ENCODE measurements around the gene TSEN54.
A peak's percentile ranks its signal among the peaks of the same experiment; 100 is the strongest.

The TSEN54 gene

GRCh38 chr17:75504347-75505151 is 11.8 kb upstream of the TSEN54 start:
- no peak for DNase-seq (ENCODE audit: low read depth)

GRCh38 chr17:75505152-75505409 is 11.2 kb upstream of the TSEN54 start:
- DNase-seq (ENCODE audit: low read depth), result no peak

GRCh38 chr17:75505640-75506039 is 10.7 kb upstream of the TSEN54 start:
- no peak for DNase-seq (ENCODE audit: low read depth)

GRCh38 chr17:75506134-75506533 is 10.2 kb upstream of the TSEN54 start:
- no peak for DNase-seq (ENCODE audit: low read depth)

- DNase-seq (ENCODE audit: low read depth), result no peak
Measured at GRCh38 chr17:75506888-75507287, 9.4 kb upstream of the TSEN54 start.

GRCh38 chr17:75507733-75508719 is 8.3 kb upstream of the TSEN54 start:
- DNase-seq (ENCODE audit: low read depth), result no peak

- DNase-seq (ENCODE audit: low read depth), result no peak
Measured at GRCh38 chr17:75508931-75509361, 7.4 kb upstream of the TSEN54 start.

- no peak for DNase-seq (ENCODE audit: low read depth)
Measured at GRCh38 chr17:75509528-75510258, 6.6 kb upstream of the TSEN54 start.

GRCh38 chr17:75511270-75511609 is 5.1 kb upstream of the TSEN54 start:
- no peak for DNase-seq (ENCODE audit: low read depth)

- DNase-seq (ENCODE audit: low read depth), result no peak
Measured at GRCh38 chr17:75511610-75512575, 4.4 kb upstream of the TSEN54 start.

GRCh38 chr17:75512926-75513640 is 3.2 kb upstream of the TSEN54 start:
- DNase-seq (ENCODE audit: low read depth), result no peak

- no peak for DNase-seq (ENCODE audit: low read depth)
Measured at GRCh38 chr17:75513641-75514000, 2.7 kb upstream of the TSEN54 start.

- no peak for DNase-seq (ENCODE audit: low read depth)
Measured at GRCh38 chr17:75514299-75514918, 1.9 kb upstream of the TSEN54 start.

- DNase-seq (ENCODE audit: low read depth), result no peak
Measured at GRCh38 chr17:75514919-75515495, 1.3 kb upstream of the TSEN54 start.

GRCh38 chr17:75515496-75516254 is 653 bp upstream of the TSEN54 start, which contains the start of gene CASKIN2:
TSS of gene CASKIN2 (minus strand) at chr17:75515537. CDS start at chr17:75513804, 1,733 bp downstream.
- DNase-seq (ENCODE audit: low read depth), result peak; percentile 70

GRCh38 chr17:75516619-75517296 is 430 bp downstream of the TSEN54 start:
- no peak for DNase-seq (ENCODE audit: low read depth)

- DNase-seq (ENCODE audit: low read depth), result no peak
Measured at GRCh38 chr17:75517297-75517865, 1.1 kb downstream of the TSEN54 start.

- no peak for DNase-seq (ENCODE audit: low read depth)
Measured at GRCh38 chr17:75518201-75518600, 1.9 kb downstream of the TSEN54 start.
